GM18519 (cell line): ENCODE data around the gene GPR78.

Source experiments
- ATAC-seq: cut with Tn5 transposase; IDR thresholded peaks from one replicate; pipeline ENCODE4 v1.9.1; 2021; ENCODE audit warnings: mild to moderate bottlenecking, moderate library complexity; ENCODE audit not compliant: unreplicated experiment, low FRiP score

The GPR78 gene

GRCh38 chr4:8585721-8586212 lies 5.6 kb downstream of the GPR78 start:
- ATAC-seq, result no peak

DNA sequence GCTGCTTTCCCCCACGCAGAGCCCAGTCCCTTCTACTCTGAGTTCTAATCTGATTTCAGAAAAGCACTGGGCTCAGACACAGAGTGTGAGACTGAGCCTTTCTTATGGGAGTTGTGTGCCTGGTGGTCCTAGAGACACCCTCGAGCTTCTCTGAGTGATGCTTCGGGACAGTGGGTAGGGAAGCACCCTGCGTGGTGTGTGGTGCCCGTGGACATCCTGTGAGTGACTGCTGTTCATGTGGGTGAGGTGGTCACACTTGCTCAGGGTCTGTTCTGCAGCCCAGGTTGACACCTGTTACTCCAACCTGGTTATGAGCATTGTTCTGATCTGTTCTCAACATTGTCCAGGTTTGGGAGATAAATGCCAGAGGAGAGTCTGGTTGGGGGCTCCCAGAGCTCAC lies 6.1 kb downstream of the GPR78 start:
- no peak for ATAC-seq

DNA sequence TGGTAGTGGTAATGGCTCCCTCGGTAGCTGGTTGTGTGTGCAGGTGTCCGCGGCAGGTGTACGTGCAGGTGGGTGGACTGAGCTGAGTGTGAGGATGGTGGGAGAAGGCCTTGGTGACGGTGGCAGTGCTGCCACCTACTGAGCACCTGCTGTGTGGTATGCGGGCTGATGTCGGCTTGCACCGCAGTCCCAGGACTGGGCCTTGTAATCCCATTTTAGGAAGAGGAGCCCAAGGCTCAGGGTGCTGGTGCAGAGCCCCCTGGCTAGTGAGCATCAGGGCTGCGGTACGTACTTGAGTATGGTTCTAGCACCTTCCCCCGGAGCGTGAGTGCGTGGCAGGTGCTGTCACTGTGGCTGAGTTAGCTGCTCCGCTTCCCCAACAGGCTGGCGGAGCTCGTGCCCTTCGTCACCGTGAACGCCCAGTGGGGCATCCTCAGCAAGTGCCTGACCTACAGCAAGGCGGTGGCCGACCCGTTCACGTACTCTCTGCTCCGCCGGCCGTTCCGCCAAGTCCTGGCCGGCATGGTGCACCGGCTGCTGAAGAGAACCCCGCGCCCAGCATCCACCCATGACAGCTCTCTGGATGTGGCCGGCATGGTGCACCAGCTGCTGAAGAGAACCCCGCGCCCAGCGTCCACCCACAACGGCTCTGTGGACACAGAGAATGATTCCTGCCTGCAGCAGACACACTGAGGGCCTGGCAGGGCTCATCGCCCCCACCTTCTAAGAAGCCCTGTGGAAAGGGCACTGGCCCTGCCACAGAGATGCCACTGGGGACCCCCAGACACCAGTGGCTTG lies 6.7 kb downstream of the GPR78 start:
- ATAC-seq, result no peak

DNA sequence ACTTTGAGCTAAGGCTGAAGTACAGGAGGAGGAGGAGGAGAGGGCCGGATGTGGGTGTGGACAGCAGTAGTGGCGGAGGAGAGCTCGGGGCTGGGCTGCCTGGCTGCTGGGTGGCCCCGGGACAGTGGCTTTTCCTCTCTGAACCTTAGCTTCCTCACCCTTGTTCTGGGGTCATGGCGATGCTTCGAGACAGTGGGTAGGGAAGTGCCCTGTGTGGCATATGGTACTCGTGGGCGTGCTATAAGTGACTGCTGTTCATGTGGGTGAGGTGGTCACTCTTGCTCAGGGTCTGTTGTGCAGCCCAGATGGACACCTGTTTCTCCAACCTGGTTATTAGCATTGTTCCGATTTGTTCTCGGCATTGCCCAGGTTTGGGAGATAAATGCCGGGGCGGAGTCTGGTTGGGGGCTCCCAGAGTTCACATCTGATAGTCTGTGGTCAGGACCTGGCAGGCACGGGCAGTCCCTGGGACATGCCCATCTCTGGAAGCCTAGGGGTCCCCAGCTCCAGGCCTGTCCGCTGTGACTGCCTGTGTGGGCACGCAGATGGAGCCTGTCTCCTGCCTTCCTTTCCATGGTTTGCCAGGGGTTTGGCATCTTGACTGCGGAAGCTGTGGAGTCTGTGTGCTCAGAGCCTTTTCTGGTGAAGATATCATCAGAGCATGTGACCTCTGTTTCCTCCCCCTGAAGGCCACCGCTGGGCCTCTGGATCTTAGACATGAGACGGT lies 7.4 kb downstream of the GPR78 start:
- no peak for ATAC-seq

DNA sequence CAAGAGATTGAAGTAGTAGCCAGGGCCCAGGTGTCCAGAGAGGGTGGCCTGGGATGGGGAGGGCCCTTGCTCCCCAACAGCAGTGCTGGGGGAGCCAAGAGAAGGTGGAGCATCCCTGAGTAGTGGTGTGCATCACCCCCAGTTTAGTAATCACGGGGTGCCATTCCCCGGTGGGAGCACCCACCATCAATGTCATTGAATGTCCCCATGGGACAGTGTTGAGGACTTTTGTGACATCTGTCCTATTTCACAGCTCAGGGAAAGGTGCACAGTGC lies 7.9 kb downstream of the GPR78 start:
- ATAC-seq, result no peak

GRCh38 chr4:8589336-8589735 lies 9.1 kb downstream of the GPR78 start:
- no peak for ATAC-seq

- no peak for ATAC-seq
Observed at GRCh38 chr4:8589823-8590545, 9.8 kb downstream of the GPR78 start.

GRCh38 chr4:8590546-8590880 lies 10.3 kb downstream of the GPR78 start:
- no peak for ATAC-seq

DNA sequence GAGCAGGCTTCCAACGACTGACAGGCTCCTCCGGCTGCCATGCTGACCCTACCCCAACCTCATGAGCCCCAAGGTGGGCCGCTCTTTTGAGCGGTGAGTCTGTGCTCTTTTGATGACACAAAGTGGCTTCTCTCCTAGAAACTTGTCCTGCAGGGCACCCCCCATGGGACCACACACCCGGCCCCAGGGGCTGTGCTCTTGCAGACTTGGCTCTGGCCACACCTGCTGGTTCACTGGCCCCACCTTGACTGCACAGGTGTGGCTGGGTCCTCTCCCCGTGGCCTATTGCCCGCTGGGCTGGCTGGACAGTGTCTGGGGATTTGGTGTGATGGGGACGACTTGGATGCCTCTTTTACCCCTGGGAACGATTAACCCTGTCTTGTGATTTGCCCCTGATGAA lies 10.9 kb downstream of the GPR78 start:
- ATAC-seq, result no peak

GRCh38 chr4:8591626-8592365 lies 11.6 kb downstream of the GPR78 start:
- ATAC-seq, result no peak

DNA sequence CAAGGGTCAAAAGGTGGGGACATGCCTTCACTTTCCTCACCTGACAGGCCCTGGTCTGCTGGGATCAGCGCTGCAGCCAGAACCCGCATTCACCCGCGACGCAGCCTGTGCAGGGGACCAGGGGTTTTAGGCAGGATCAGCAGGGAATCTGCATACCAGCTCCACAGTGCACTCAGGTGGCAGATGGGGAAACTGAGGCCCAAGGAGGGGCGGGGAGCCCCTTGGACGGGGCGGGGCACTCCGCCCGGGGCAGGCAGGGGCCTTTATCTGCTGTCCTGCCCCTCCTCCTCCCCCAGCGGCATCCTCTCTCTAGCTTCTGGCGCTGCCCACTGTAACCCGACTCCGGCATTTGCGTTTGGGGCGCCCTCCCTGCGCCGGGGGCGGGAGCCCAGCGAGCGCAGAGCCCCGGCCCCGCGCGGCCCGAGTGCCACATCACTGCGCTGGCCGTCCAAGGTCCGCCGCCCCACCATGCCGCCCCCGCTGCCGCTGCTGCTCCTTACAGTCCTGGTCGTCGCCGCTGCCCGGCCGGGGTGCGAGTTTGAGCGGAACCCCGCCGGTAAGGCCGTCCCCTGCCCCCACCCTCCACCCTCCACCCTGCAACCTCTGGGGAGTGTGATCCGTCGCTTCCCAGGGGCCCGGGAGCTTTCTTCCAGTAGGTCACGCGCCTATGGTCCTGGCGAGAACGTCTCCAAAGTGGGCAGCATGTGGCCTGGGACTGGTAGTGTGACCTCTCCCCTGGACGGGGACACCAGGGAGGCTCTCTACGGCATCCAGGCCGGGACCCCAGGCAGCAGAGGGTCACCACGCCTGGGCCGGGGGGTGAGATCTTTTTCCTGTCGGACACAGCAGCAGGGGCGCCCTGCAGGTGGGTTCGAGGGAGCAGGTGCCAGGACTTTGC lies 12.4 kb downstream of the GPR78 start, which contains the start of gene CPZ:
Gene CPZ, plus strand, starts transcription at position 400 of the 898 bp plus-strand sequence. Its CDS starts 69 bp downstream, at position 469.
- no peak for ATAC-seq

GRCh38 chr4:8593264-8594096 lies 13.3 kb downstream of the GPR78 start:
- no peak for ATAC-seq

GRCh38 chr4:8594097-8595038 lies 14.2 kb downstream of the GPR78 start:
- no peak for ATAC-seq

GRCh38 chr4:8595237-8596087 lies 15.3 kb downstream of the GPR78 start:
- no peak for ATAC-seq

- no peak for ATAC-seq
Observed at GRCh38 chr4:8596891-8597290, 16.7 kb downstream of the GPR78 start.

DNA sequence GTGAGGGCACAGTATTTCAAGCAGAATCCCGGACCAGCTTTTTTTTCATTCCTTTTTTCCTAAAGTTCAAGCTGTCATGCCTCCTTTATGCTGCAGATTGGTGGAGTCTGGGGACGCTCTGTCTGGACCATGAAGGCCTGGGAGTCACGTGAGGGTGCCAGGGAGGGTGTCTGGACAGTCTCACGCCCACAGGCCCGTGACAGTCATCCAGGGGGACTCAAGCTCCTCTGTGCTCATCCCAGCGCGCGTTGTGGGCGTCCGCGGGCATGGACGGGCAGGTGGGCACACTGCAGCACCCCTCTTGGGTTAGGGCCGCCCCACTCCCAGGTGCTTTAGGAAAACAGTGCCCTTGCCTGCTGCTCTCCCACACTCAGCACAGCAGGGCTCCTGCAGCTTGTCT lies 17.1 kb downstream of the GPR78 start:
- no peak for ATAC-seq

GRCh38 chr4:8597791-8598190 lies 17.6 kb downstream of the GPR78 start:
- ATAC-seq, result no peak
